HG03025 (cell line): ENCODE measurements around the gene BICD2.
"Not testable (repeated sequence)": the region's sequence is repeated elsewhere in the genome, so short reads cannot be mapped to it uniquely, and the experiment has no call there.

ENCODE experiments used
- ATAC-seq: cut with Tn5 transposase; IDR thresholded peaks from one replicate; pipeline ENCODE4 v1.9.1; 2021; ENCODE audit warnings: mild to moderate bottlenecking, moderate library complexity; ENCODE audit not compliant: unreplicated experiment, low FRiP score

Gene BICD2

GRCh38 chr9:92771309-92771708 lies 6.7 kb upstream of the BICD2 start:
- ATAC-seq = no peak

- no peak for ATAC-seq
Observed at GRCh38 chr9:92770360-92770995, 5.8 kb upstream of the BICD2 start.

- no peak for ATAC-seq
Observed at GRCh38 chr9:92769990-92770359, 5.3 kb upstream of the BICD2 start.

- ATAC-seq = no peak
Observed at GRCh38 chr9:92769286-92769685, 4.7 kb upstream of the BICD2 start.

- not testable (repeated sequence) for ATAC-seq
Observed at GRCh38 chr9:92768816-92769215, 4.2 kb upstream of the BICD2 start.

GRCh38 chr9:92767066-92768054 lies 2.7 kb upstream of the BICD2 start:
- ATAC-seq = no peak

- ATAC-seq = peak; percentile 56
Observed at GRCh38 chr9:92764988-92765936, 629 bp upstream of the BICD2 start.

- peak; percentile 2 for ATAC-seq
Observed at GRCh38 chr9:92763721-92764380, 782 bp downstream of the BICD2 start.

GRCh38 chr9:92762781-92763708 lies 1.6 kb downstream of the BICD2 start:
- ATAC-seq = no peak

- ATAC-seq = no peak
Observed at GRCh38 chr9:92762196-92762595, 2.4 kb downstream of the BICD2 start.

- ATAC-seq = no peak
Observed at GRCh38 chr9:92761686-92762085, 2.9 kb downstream of the BICD2 start.

- no peak for ATAC-seq
Observed at GRCh38 chr9:92760494-92760893, 4.1 kb downstream of the BICD2 start.

GRCh38 chr9:92760070-92760469 lies 4.6 kb downstream of the BICD2 start:
- no peak for ATAC-seq

GRCh38 chr9:92759446-92759845 lies 5.2 kb downstream of the BICD2 start:
- ATAC-seq = no peak

- ATAC-seq = no peak
Observed at GRCh38 chr9:92756792-92757191, 7.8 kb downstream of the BICD2 start.

- no peak for ATAC-seq
Observed at GRCh38 chr9:92754091-92754745, 10.4 kb downstream of the BICD2 start.

GRCh38 chr9:92752812-92753404 lies 11.7 kb downstream of the BICD2 start:
- ATAC-seq = no peak

GRCh38 chr9:92749934-92750315 lies 14.7 kb downstream of the BICD2 start:
- no peak for ATAC-seq
